Breast epithelium (tissue), 3 donors: ENCODE results near the gene PLXNA4.

Experiments
- POLR2A ChIP-seq: fragments of 450-650 bp; IDR thresholded peaks from one replicate; pipeline ENCODE4 v1.6.1; 2016; ENCODE audit warnings: antibody characterized with exemption, mild to moderate bottlenecking, moderate library complexity
- TF ChIP-seq, protein P1 (sequence below), 3 donors: fragments of 450-650 bp; IDR thresholded peaks; one replicate each; pipeline ENCODE4 v1.5.1; 2016 to 2017; ENCODE audit warnings: antibody characterized with exemption in 3 of 3, mild to moderate bottlenecking in 3 of 3, moderate library complexity in 3 of 3

DNA sequence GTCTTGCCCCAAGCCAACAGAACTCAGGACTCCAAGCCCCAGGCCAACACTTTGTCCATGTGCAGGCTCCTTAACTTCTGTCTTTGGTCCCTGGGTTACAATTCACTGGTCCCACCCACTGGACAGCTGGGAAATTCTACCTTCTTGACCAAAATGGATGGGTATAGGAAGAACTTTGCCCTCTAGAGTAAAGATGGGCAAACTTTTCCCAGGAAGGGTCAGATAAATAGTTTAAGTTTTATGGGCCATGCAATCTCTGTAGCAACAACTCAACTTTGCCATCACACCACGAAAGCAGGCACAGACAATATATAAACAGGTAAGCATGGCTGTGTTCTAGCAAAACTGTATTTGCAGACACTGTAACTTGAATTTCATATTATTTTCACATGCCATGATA lies 147.1 kb downstream of the PLXNA4 start:
- TF ChIP-seq, protein P1, sequence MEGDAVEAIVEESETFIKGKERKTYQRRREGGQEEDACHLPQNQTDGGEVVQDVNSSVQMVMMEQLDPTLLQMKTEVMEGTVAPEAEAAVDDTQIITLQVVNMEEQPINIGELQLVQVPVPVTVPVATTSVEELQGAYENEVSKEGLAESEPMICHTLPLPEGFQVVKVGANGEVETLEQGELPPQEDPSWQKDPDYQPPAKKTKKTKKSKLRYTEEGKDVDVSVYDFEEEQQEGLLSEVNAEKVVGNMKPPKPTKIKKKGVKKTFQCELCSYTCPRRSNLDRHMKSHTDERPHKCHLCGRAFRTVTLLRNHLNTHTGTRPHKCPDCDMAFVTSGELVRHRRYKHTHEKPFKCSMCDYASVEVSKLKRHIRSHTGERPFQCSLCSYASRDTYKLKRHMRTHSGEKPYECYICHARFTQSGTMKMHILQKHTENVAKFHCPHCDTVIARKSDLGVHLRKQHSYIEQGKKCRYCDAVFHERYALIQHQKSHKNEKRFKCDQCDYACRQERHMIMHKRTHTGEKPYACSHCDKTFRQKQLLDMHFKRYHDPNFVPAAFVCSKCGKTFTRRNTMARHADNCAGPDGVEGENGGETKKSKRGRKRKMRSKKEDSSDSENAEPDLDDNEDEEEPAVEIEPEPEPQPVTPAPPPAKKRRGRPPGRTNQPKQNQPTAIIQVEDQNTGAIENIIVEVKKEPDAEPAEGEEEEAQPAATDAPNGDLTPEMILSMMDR (IDR thresholded peaks at IDR 0.05): no peak
- TF ChIP-seq POLR2A: no peak
